Panc1 (cell line): ENCODE measurements around the gene MYO18B. TPM values are rescaled to one million over a fixed set of nuclear protein-coding genes. Genes with fewer than 3 reads are reported as not detected.

Experiments used
- ATAC-seq: fragments of 200-7000 bp; cut with Tn5 transposase; 2 replicates; pipeline ENCODE4 v1.9.1; 2020; ENCODE audit warnings: mild to moderate bottlenecking, moderate library complexity
- BruUV-seq: library from RNA; stranded (reverse); fragments of 400-500 nt; replicated peaks from 2 replicates; lab custom pipeline; 2021; lab: Mats Ljungman, UMichigan
- CTCF ChIA-PET: fragments of 300-600 bp; sonication (Branson Sonifier 250); formaldehyde crosslinking; loops from one replicate; lab custom pipeline; 2022; ENCODE audit warnings: antibody characterized with exemption; lab: Charles Lee
- POLR2A ChIA-PET: fragments of 300-600 bp; sonication (Branson Sonifier 250); formaldehyde crosslinking; loops from one replicate; lab custom pipeline; 2022; ENCODE audit warnings: antibody characterized with exemption; lab: Charles Lee
- DNase-seq: peaks from one replicate; pipeline ENCODE4 v3.0.0-alpha.2; 2010; ENCODE audit warnings: low read depth, low spot score
- H3K27ac ChIP-seq: 2 replicates; pipeline ENCODE4 v1.5.1; 2011; ENCODE audit warnings: mild to moderate bottlenecking, low read length, inconsistent platforms
- H3K27me3 ChIP-seq: fragments of 200-500 bp; sonication (Bioruptor generic); 2 replicates; pipeline ENCODE4 v1.6.0; 2014; ENCODE audit warnings: low read length, inconsistent platforms; ENCODE audit not compliant: control insufficient read depth, insufficient read depth
- H3K36me3 ChIP-seq: fragments of 200-500 bp; sonication (Bioruptor generic); 2 replicates; pipeline ENCODE4 v1.5.1; 2014; ENCODE audit warnings: inconsistent platforms, mild to moderate bottlenecking, low read length, moderate library complexity; ENCODE audit not compliant: control insufficient read depth, insufficient read depth
- H3K4me1 ChIP-seq: 2 replicates; pipeline ENCODE4 v1.5.1; 2011; ENCODE audit warnings: inconsistent platforms, mild to moderate bottlenecking, low read length, moderate library complexity; ENCODE audit not compliant: control insufficient read depth, insufficient read depth
- H3K4me3 ChIP-seq, 2 experiments: 2 replicates each; pipeline ENCODE4 v1.5.1; 2011 to 2012; ENCODE audit warnings: low read depth in 2 of 2, low read length in 2 of 2, mild to moderate bottlenecking in 2 of 2, inconsistent platforms in 1 of 2, moderate library complexity in 1 of 2
- H3K9me3 ChIP-seq: fragments of 200-500 bp; sonication (Bioruptor generic); 2 replicates; pipeline ENCODE4 v1.5.1; 2014; ENCODE audit warnings: low read depth, mild to moderate bottlenecking, inconsistent platforms, low read length, moderate library complexity; ENCODE audit not compliant: control insufficient read depth, insufficient read depth
- POLR2AphosphoS5 ChIP-seq: IDR thresholded peaks from 2 replicates; pipeline ENCODE4 v1.6.1; 2012; ENCODE audit warnings: mild to moderate bottlenecking, low read depth, low read length, moderate library complexity
- SIN3A ChIP-seq: IDR thresholded peaks from 2 replicates; pipeline ENCODE4 v1.6.1; 2012; ENCODE audit warnings: low read depth, mild to moderate bottlenecking, low read length, moderate library complexity, borderline replicate concordance; ENCODE audit not compliant: insufficient read depth
- TCF7L2 ChIP-seq: IDR thresholded peaks from 2 replicates; pipeline ENCODE4 v1.6.1; 2011; ENCODE audit warnings: mild to moderate bottlenecking, low read depth, low read length, inconsistent platforms
- in situ Hi-C: cut with HindIII; loops from 2 replicates; pipeline ENCODE4 v1.10.0; 2016; ENCODE audit warnings: low sequenced_read_pairs, low pct_unique_long_range_greater_than_20kb
- intact Hi-C: fragments of 100-400 bp; cut with micrococcal nuclease; formaldehyde crosslinking; loops from one replicate; pipeline ENCODE4 v1.10.0; 2022; ENCODE audit not compliant: unreplicated experiment
- total RNA-seq: library from RNA; stranded (reverse); gene quantifications from one replicate; pipeline ENCODE4 v1.2.1, GENCODE V29; 2021; ENCODE audit not compliant: unreplicated experiment
- TF ChIP-seq, protein P1 (sequence below), 2 experiments: IDR thresholded peaks; 2 replicates each; pipeline ENCODE4 v1.6.1; 2011 to 2012; ENCODE audit warnings: low read depth in 2 of 2, control low read depth in 1 of 2, low read length in 1 of 2, mild to moderate bottlenecking in 1 of 2, moderate library complexity in 1 of 2; ENCODE audit not compliant: insufficient read depth in 1 of 2
- TF ChIP-seq, protein P2 (sequence below): fragments of 450-650 bp; IDR thresholded peaks from 2 replicates; pipeline ENCODE4 v1.5.1; 2017; ENCODE audit warnings: mild to moderate bottlenecking

MYO18B gene
- total RNA-seq, 1 experiment from 2014 or later: not detected

DNA sequence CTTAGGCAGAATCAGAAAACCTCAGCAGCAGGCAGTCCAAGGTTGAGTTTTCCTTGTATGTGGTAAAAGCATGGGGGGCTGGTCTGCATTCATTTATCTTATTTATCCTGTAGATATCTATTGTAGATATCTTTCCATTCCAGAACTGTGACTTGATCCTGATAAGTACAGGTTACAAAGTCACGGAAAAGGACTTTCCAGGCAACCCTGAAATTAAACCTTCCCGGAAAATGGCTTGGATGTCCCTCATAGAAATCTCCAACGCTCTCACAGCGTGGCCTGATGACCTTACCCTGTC, 48.8 kb upstream of the MYO18B start:
- ChIA-PET CTCF (no interaction called here), POLR2A (no interaction called here)
- H3K27me3 ChIP-seq: no peaks in the 10 kb centered on the region
- in situ Hi-C loops (no loop called here), intact Hi-C loops (no loop called here)
- no peaks in the 10 kb centered on the region for H3K9me3 ChIP-seq
- no peaks in the 10 kb centered on the region; the same call in 1 of the 2 replicates for H3K36me3 ChIP-seq
- TF ChIP-seq, protein P1, sequence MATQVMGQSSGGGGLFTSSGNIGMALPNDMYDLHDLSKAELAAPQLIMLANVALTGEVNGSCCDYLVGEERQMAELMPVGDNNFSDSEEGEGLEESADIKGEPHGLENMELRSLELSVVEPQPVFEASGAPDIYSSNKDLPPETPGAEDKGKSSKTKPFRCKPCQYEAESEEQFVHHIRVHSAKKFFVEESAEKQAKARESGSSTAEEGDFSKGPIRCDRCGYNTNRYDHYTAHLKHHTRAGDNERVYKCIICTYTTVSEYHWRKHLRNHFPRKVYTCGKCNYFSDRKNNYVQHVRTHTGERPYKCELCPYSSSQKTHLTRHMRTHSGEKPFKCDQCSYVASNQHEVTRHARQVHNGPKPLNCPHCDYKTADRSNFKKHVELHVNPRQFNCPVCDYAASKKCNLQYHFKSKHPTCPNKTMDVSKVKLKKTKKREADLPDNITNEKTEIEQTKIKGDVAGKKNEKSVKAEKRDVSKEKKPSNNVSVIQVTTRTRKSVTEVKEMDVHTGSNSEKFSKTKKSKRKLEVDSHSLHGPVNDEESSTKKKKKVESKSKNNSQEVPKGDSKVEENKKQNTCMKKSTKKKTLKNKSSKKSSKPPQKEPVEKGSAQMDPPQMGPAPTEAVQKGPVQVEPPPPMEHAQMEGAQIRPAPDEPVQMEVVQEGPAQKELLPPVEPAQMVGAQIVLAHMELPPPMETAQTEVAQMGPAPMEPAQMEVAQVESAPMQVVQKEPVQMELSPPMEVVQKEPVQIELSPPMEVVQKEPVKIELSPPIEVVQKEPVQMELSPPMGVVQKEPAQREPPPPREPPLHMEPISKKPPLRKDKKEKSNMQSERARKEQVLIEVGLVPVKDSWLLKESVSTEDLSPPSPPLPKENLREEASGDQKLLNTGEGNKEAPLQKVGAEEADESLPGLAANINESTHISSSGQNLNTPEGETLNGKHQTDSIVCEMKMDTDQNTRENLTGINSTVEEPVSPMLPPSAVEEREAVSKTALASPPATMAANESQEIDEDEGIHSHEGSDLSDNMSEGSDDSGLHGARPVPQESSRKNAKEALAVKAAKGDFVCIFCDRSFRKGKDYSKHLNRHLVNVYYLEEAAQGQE (IDR thresholded peaks at IDR 0.05; ENCODE audit: insufficient read depth in 1 of 2, low read depth in 2 of 2, low read length in 1 of 2): no peak
- TF ChIP-seq, protein P2, sequence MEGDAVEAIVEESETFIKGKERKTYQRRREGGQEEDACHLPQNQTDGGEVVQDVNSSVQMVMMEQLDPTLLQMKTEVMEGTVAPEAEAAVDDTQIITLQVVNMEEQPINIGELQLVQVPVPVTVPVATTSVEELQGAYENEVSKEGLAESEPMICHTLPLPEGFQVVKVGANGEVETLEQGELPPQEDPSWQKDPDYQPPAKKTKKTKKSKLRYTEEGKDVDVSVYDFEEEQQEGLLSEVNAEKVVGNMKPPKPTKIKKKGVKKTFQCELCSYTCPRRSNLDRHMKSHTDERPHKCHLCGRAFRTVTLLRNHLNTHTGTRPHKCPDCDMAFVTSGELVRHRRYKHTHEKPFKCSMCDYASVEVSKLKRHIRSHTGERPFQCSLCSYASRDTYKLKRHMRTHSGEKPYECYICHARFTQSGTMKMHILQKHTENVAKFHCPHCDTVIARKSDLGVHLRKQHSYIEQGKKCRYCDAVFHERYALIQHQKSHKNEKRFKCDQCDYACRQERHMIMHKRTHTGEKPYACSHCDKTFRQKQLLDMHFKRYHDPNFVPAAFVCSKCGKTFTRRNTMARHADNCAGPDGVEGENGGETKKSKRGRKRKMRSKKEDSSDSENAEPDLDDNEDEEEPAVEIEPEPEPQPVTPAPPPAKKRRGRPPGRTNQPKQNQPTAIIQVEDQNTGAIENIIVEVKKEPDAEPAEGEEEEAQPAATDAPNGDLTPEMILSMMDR: no peak
- TF ChIP-seq SIN3A (no peak), TCF7L2 (no peak), POLR2AphosphoS5 (no peak)
- H3K27ac ChIP-seq: no peak overlapping the region
- no peaks in the 10 kb centered on the region for H3K4me1 ChIP-seq
- DNase-seq (no peak), ATAC-seq (no peak)
- BruUV-seq: no TSS peak
- no peak overlapping the region for H3K4me3 ChIP-seq

DNA sequence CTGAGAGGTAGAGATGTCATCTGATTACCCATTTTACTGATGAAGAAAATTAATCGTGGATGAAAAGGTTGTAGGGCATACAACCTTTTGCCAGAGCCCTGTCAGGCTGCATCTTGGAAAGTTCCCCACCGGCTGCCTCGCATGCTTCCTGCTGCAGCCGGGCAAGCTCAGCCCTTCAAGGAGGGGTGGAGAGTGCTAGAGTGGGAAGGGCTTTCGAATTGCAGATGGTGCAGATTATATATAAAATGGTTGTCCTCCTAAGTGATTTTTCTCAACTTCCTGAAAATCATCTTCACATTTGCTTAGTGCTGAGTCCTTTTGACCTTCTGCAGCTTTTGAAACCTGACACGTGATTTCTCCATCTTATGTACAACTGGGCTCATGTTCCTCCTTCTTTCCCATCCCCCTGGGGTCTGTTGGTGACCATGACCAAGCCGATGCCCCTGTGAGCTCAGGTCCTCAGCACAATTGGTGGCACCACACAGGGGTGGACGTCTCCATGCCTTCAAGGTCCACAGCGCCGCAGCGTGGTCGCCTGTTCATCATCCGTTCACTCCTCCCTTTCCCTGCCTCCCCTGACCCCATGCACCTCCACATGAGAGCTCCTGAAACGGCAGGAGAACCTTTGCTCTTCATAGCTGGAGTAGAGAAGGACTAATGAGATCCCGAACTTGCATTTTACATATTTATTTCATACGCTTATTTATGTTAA, 47.6 kb upstream of the MYO18B start:
- ChIA-PET CTCF (no interaction called here), POLR2A (no interaction called here)
- intact Hi-C loops: no loop called here
- BruUV-seq: no TSS peak
- DNase-seq: no peak
- no peaks in the 10 kb centered on the region for H3K27me3 ChIP-seq
- no peaks in the 10 kb centered on the region for H3K4me1 ChIP-seq
- ATAC-seq: no peak
- TF ChIP-seq, protein P2: no peak
- TF ChIP-seq SIN3A: no peak
- TF ChIP-seq TCF7L2: no peak
- TF ChIP-seq POLR2AphosphoS5: no peak
- TF ChIP-seq, protein P1 (IDR thresholded peaks at IDR 0.05; ENCODE audit: insufficient read depth in 1 of 2, low read depth in 2 of 2, low read length in 1 of 2): no peak
- no peaks in the 10 kb centered on the region for H3K9me3 ChIP-seq
- no peak overlapping the region for H3K4me3 ChIP-seq
- no peaks in the 10 kb centered on the region; the same call in 1 of the 2 replicates for H3K36me3 ChIP-seq
- H3K27ac ChIP-seq: no peak overlapping the region
- in situ Hi-C loops: no loop called here
